Endometrial microvascular endothelial cells (primary cell): ENCODE measurements around the gene FLT4. TPM values are rescaled to one million over a fixed set of nuclear protein-coding genes. Genes with fewer than 3 reads are reported as not detected.

Experiments
- in situ Hi-C: cut with HindIII; loops from 2 replicates; pipeline ENCODE4 v1.10.0; 2017; ENCODE audit warnings: low sequenced_read_pairs, low pct_unique_long_range_greater_than_20kb; ENCODE audit errors: inconsistent ontology term
- total RNA-seq: library from RNA; depleted of rRNA; stranded (reverse); fragments of >200 nt; gene quantifications from one replicate; pipeline ENCODE4 v1.2.3, GENCODE V29; 2015; ENCODE audit errors: inconsistent ontology term

FLT4 gene
- total RNA-seq, 1 donor from 2014 or later: 33.5 TPM

DNA sequence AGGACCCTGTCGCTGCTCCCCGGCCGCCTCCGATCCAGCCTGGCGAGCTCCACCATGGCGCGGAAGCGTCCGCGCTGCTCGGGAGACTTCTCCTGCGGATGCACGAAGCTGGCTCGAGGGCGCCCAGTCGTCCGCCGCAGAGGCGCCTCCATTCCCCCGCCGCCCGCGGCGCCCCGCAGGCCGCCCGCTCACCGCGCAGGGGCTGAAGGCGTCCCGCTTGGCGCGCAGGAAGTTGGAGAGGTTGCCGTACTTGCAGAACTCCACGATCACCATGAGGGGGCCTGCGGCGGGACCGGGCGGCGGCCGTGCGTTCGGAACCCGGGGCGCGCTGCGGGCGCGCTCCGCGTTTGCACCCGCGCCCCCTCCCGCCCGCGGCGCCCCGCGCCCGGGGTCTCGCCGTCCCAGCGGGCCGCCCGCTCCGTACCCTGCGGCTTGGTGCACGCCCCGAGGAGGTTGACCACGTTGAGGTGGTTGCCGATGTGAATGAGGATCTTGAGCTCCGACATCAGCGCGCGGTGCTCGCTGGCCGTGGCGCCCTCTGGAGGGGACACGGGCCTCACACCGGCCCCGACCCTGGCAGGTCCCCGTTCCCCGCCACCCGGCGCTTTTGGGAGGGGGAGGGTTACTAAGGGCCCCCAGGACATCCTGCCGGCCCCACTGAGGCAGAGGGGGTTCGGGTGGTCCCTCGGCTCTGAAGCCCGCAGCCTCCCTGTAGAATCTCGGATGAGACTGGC lies 30.4 kb downstream of the FLT4 start:
- in situ Hi-C loops: no loop called here

DNA sequence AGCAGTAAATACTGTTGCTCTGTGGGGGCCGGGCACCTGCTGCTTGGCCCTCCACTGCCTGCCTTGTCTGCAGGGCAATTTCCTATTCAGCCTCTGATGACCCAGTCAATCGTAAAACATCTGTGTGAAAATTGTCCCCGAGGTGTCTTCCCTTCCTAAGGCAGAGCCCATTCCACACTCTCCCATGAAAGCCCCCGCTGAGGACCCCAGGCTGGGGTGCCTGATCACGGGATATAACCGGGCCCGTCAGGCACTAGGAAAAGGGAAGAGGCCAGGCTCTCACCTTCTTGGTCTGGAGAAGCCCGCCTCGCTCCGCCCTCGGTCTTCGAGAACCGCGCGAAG lies 30.9 kb downstream of the FLT4 start:
- in situ Hi-C loops: no loop called here

- in situ Hi-C loops: no loop called here
These were observed 35.6 kb downstream of the FLT4 start for GRCh38 chr5:180613814-180614188.

- in situ Hi-C loops: no loop called here
These were observed 36.1 kb downstream of the FLT4 start for GRCh38 chr5:180613188-180613813.

DNA sequence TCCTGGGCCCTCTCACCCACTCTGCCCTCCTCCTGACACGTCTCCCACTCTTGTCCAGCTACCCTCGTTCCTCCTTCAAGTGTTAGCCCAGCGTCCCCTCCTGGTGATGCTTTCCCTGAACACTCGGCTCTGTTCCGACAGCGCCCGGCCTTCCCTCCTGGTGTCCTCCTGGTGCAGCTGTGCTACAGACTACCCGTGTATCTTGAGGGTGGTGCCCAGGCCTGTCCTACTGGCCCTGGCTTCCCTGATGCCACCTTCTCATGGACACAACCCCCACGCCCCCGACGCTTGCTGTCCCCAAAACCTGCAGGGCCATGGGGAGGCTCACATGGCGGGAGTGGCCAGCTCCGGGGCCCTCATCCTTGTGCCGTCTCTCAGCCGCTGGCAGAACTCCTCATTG lies 36.7 kb downstream of the FLT4 start:
- in situ Hi-C loops: no loop called here

GRCh38 chr5:180611140-180611850 lies 38.1 kb downstream of the FLT4 start:
- in situ Hi-C loops: no loop called here

DNA sequence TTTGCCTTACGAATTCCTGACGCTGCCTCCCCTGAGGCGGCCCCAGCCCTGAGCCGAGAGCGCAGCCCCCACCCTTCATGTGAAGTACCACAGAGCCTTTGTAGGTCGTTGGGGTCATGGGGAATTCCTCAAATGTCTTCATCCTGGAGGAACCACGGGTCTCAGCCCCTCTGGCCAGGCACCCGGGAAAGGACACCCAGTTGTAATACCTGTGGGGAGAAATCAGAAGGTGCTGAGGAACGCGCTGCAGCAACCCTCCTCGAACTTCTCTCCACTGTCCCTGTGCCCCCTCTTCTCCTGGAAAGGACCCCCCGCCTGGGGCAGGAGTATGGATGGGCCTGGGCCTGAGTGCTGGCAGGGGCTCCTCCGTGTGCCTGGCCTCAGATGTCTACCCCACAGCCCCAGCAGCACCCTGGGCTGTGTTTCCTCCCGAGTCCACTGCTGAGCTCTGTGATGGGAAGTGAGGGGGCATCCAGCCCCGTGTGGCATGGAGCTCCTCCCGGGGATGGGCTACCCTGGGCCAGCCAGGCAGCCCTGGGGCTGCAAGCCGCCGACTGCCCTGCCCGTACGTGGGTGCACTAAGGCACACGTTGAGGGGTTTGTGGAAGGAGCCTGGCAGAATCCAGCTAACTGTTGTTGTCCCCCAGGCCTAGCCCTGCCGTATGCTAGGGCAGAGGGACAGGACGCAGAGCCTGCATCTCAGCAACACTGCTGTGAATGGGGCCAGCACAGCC lies 39.4 kb downstream of the FLT4 start:
- in situ Hi-C loops: no loop called here

DNA sequence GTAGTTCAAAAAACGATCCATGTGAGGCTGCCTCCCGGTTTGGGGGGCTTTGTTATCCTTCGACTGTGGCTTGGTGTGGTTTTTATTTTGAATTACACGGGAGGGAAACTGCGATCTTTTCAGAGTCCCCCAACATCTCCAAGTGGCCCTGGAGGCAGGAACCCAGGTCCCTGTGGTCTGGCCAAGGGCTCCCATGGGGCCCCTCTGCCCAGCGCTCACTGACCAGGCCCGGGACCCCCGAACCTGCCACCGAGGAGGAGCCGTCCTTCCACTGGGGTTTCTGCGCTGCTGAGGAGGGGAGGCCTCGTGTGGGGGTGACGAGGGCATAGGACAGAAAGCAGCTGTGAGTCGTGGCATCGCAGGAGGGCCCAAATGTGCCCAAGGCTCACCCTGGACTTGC lies 40.0 kb downstream of the FLT4 start:
- in situ Hi-C loops: no loop called here

DNA sequence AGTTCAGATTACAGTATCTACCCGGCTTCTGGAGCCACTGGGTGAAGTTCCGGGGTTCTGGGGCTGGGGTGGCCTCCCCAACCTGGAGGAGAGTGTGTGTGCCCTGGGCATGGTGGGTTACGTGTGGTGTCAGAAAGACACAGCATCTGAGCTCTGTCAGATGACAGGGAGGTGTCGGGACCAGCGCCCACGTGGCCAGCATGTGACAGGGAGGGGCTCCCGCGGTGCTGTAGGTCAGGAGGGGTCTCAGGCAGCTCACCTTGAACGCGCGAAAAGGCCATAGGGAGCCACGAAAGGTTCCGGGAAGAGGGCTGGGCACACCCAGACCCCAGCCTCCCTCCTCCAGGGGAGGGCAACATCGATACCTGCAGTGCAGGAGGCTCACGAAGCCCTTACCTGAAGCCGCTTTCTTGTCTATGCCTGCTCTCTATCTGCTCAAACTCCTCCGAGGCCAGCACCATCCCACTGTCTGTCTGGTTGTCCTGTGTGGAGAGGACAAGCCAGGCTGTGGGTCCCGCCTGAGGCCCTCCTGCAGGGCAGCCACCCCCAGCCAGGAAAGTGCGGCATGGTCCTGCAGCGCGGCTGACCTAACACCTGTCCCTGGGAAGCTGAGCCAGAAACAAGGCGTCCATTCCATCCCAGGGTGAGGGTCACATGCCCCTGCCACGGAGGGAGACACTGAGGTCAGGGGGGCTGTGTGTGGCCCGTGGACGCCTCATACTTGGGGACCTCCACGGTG lies 40.7 kb downstream of the FLT4 start:
- in situ Hi-C loops: no loop called here

GRCh38 chr5:180607861-180608571 lies 41.4 kb downstream of the FLT4 start:
- in situ Hi-C loops: no loop called here

GRCh38 chr5:180606215-180606785 lies 43.1 kb downstream of the FLT4 start:
- in situ Hi-C loops: no loop called here

GRCh38 chr5:180605554-180606214 lies 43.7 kb downstream of the FLT4 start:
- in situ Hi-C loops: no loop called here

- in situ Hi-C loops: no loop called here
These were observed 45.1 kb downstream of the FLT4 start for GRCh38 chr5:180604271-180604670.

DNA sequence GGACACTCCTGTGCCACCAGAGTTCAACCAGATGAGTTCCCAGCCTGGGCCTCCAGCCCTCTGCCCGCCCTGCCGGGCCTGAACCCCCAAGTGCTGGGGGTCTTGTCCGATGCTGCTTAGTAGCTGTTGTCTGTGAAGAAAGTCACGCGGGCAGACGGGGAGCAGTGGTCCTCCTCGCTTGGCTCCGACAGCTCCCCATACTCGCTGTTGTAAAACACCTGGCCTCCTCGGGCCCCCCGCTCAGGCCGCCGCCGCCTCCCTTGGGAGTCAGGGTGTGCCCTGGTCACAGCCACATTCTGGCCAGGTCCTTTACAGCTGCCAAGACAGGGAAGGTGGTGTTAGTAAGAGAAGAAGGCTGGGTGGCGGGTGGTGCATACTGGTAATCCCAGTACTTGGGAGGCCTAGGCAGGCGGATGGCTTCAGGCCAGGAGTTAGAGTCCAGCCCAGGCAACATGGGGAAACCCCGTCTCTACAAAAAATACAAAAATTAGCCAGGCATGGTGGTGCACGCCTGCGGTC lies 46.3 kb downstream of the FLT4 start:
- in situ Hi-C loops: no loop called here

DNA sequence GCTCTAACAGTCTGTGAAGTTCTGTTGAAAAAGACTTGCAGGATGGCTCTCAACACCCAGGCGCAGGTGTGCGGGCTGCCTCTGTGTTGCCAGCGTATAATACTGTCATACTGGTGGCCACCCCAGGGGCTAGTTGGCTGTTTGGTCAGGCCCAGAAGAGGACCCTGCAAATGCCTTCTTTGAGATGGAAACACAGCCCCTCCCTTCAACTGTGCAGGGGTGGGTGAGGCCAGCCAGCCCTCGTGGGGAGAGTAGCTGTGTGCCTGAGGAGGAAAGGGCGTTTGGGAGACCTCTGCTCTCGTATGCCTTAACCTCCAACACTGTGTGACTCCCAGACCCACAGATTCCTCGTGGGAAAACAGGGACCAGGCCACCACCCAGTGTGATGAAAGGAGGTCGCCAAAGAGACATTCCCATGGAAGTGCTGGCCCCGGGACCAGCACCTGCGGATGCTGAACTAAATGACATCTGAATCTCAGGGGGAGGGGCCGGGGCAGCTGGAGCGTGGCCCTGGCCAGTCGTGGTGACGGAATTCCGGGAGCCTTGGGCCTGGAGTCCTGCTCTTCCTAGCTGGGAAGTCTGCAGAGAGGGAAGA lies 46.8 kb downstream of the FLT4 start:
- in situ Hi-C loops: no loop called here

GRCh38 chr5:180601591-180602480 lies 47.6 kb downstream of the FLT4 start:
- in situ Hi-C loops: no loop called here
